Heart right ventricle (tissue), 16 donors: ENCODE data around the gene PELI2. TPM values are rescaled to one million over a fixed set of nuclear protein-coding genes. Genes with fewer than 3 reads are reported as not detected.

Source experiments
- ATAC-seq, 8 donors: fragments of 200-7000 bp; cut with Tn5 transposase; one replicate each; pipeline ENCODE4 v1.9.1; 2020; ENCODE audit warnings: mild to moderate bottlenecking in 8 of 8, moderate library complexity in 8 of 8, moderate number of reproducible peaks in 1 of 8
- DNase-seq, 2 donors: peaks; one replicate each; pipeline ENCODE4 v3.0.0-alpha.2; 2020
- H3K27ac ChIP-seq, 10 donors: fragments of 200-600 bp; sonication (generic) in 2 of 10; one replicate each; pipeline versions ENCODE4 v1.5.0 to v1.8.0; 2020 to 2022; ENCODE audit warnings: mild to moderate bottlenecking in 3 of 10
- H3K27me3 ChIP-seq, 7 donors: fragments of 200-600 bp; one replicate each; pipeline ENCODE4 v1.8.0; 2021 to 2022; ENCODE audit warnings: mild to moderate bottlenecking in 2 of 7
- H3K36me3 ChIP-seq, 9 donors: fragments of 200-600 bp; sonication (generic) in 1 of 9; one replicate each; pipeline versions ENCODE4 v1.5.0 to v1.8.0; 2020 to 2022; ENCODE audit warnings: mild to moderate bottlenecking in 2 of 9
- H3K4me1 ChIP-seq, 9 donors: fragments of 200-600 bp; sonication (generic) in 1 of 9; one replicate each; pipeline versions ENCODE4 v1.5.0 to v1.8.0; 2020 to 2022; ENCODE audit warnings: mild to moderate bottlenecking in 4 of 9
- H3K4me3 ChIP-seq, 10 donors: fragments of 200-600 bp; sonication (generic) in 2 of 10; one replicate each; pipeline versions ENCODE4 v1.5.0 to v1.8.0; 2020 to 2022; ENCODE audit warnings: mild to moderate bottlenecking in 7 of 10, moderate library complexity in 2 of 10
- H3K9me3 ChIP-seq, 11 donors: fragments of 200-600 bp in 10 of 11; sonication (generic) in 2 of 11; one replicate each; pipeline versions ENCODE4 v1.5.0 to v1.8.0; 2013 to 2022; ENCODE audit warnings: mild to moderate bottlenecking in 2 of 11, control low read depth in 1 of 11, moderate library complexity in 1 of 11
- CTCF ChIP-seq, 9 donors: fragments of 200-600 bp; sonication (generic) in 2 of 9; IDR thresholded peaks; one replicate each; pipeline versions ENCODE4 v1.5.0 to v1.8.0; 2021 to 2022; ENCODE audit warnings: antibody characterized with exemption in 9 of 9, mild to moderate bottlenecking in 5 of 9, moderate library complexity in 1 of 9
- WGBS, 2 donors: extraction: QIAGEN DNeasy Blood & Tissue Kit; methylation state at CpG; one replicate each; pipeline ENCODE4 v1.1.7; 2013; ENCODE audit warnings: inconsistent platforms in 1 of 2; 5-methylcytosine and 5-hydroxymethylcytosine counted together
- intact Hi-C, 10 donors: fragments of 100-400 bp; cut with DNase I; formaldehyde crosslinking; loops; one replicate each; pipeline versions ENCODE4 v1.11.1 to v1.14.2; 2022
- polyA plus RNA-seq, 2 donors: library from polyadenylated mRNA; stranded (reverse); fragments of 200-250 nt; gene quantifications; one replicate each; pipeline ENCODE4 v1.2.3, GENCODE V29; 2013
- total RNA-seq, 10 donors: library from RNA; stranded (reverse); fragmentation: NEBNext Ultra II Directional in 3 of 10; extraction: Animal tissue kit (Norgen Biotek cat#: 25700) in 3 of 10; gene quantifications; one replicate each; pipeline versions ENCODE4 v1.2.1 to v1.2.4, GENCODE V29; 2021 to 2023
- donor health status: Arrhythmogenic right ventricular cardiomyopathy.
- donor health status: ischemic (EF 13 %, LVEDD 7.1; RV severe dilation, severe dysfunction).
- donor health status: healthy with polysubstance abuse.
- donor health status: DM: no; HTN: yes; CAD: no.
- donor health status: DM: no; HTN: no; CAD: no.
- donor health status: ischemic (EF 25% LVEDD 6.9; RV normal size, moderate dysfunction).
- donor health status: ischemic (EF 25% LVEDD 5.7; RV mildly dilated, moderate dysfunction).
- donor health status: healthy.
- donor health status: DM: yes; HTN: yes; CAD: no.
- donor health status: Ischemic cardiomyopathy.
- donor health status: ischemic (EF 35%, LVEDD 5.7; RV mildly dilated, moderate dysfunction).
- donor health status: nonischemic (EF 11% LVEDD 7.7; RV severe dilation, severe dysfunction).
- donor health status: DM: yes; HTN: yes; CAD: no.
- donor health status: PGD.
- donor health status: ischemic (EF 29% LVEDD 5.4; RV normal size, mild dysfunction).
- donor health status: nonischemic (EF 23%, LVEDD 6.1; RV moderate dilation, normal function).

PELI2 gene
- total and polyA plus RNA-seq, 12 donors: 0.87 to 4.9 (median 2.0) TPM

GRCh38 chr14:56145965-56146364, 27.8 kb downstream of the PELI2 start:
- Histone ChIP-seq H3K4me3 (no peak overlapping the region), H3K4me1 (peaks cover 0 to 36% (median 9%) of the 10 kb centered on the region in 9 donors), H3K27me3 (no peaks in the 10 kb centered on the region), H3K36me3 (no peaks in the 10 kb centered on the region), H3K27ac (no peak overlapping the region), H3K9me3 (no peaks in the 10 kb centered on the region)
- no peak for ATAC-seq
- TF ChIP-seq CTCF (IDR thresholded peaks at IDR 0.05): no peak
- 89 to 94% methylated on average over 3 of the region's 3 CpGs for WGBS, 2 donors
- DNase-seq: no peak
- intact Hi-C loops: loop anchor here in 1 of 10 donors (10.0 kb wide), 1 partner anchor 69 kb away; no protein-coding TSS in a partner anchor

DNA sequence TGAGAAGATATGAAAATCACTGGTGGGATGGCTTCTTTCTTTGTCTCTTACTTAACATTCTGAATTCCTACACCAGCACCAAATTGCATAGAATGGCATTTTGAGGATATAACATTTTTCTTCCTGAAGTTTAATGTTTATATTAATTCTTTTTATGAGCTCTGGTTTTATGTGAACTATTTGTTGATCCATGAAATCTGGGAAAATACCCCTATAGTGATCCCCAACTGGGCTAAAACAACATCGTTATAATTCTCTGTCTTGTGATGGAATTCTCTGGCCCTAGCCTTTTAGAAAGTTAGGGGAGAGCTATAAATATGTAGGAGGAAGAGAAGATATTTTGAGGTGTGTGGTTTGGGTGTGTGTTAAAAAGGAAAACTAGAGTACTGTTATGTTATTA, 29.2 kb downstream of the PELI2 start:
- WGBS, 2 donors: 74 to 78% methylated on average over 1 of the region's 1 CpG
- Histone ChIP-seq H3K9me3 (no peaks in the 10 kb centered on the region), H3K4me3 (no peak overlapping the region), H3K4me1 (peaks cover 0 to 36% (median 9%) of the 10 kb centered on the region in 9 donors), H3K36me3 (no peaks in the 10 kb centered on the region), H3K27ac (no peak overlapping the region), H3K27me3 (no peaks in the 10 kb centered on the region)
- ATAC-seq: no peak
- intact Hi-C loops: loop anchor here in 1 of 10 donors (10.0 kb wide), 1 partner anchor 67 kb away; no protein-coding TSS in a partner anchor
- DNase-seq: no peak
- no peak for TF ChIP-seq CTCF (IDR thresholded peaks at IDR 0.05)

DNA sequence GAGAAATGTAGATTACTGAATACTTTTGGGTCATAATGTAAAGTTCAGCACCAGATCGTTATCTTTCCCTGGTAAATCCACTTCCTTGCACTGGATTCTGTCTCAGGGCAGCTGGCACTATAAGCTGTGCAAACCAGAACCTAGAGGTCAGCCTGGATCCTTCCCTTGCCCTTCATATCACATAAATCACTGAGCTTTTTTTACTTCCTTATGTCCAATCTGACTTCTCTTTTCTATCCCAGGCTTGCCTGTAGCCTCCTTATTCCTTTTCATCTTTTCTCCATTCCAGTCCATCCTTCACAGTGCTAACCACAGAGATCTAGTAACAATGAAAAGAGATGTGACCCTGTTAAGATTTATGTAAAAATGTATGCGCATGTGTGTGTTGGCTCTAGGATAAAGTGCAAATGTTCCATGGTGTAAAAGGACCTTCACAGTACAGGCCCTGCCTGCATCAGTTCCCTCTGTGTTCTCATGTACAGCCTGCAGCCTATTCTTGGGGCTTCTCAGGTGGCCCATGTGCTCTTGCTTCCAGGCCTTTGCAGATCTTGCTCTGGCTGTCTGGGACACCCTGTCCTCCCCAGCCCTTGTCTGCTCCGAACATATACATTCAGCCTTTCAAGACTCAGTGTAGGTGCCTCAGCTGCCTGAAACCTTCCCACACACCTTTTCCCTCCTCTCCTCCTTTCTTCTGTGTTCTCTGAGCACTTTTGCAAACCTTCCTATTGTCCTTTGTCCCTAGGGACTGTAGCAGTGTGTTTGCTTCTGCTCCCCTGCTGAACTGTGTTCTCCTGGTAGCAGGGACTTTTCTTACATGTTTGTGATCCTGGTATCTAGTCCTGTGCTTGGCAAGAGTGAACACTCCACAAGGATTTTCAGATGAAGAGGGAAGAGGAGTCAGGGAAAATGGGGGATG, 30.0 kb downstream of the PELI2 start:
- no peak overlapping the region for H3K27ac ChIP-seq
- 78 to 79% methylated on average over 3 of the region's 3 CpGs for WGBS, 2 donors
- intact Hi-C loops: loop anchor here in 1 of 10 donors (10.0 kb wide), 1 partner anchor 67 kb away; no protein-coding TSS in a partner anchor
- no peaks in the 10 kb centered on the region for H3K9me3 ChIP-seq
- TF ChIP-seq CTCF (IDR thresholded peaks at IDR 0.05): no peak
- ATAC-seq (no peak), DNase-seq (no peak)
- no peaks in the 10 kb centered on the region for H3K36me3 ChIP-seq
- H3K27me3 ChIP-seq: no peaks in the 10 kb centered on the region
- no peak overlapping the region for H3K4me3 ChIP-seq
- peaks cover 0 to 36% (median 9%) of the 10 kb centered on the region in 9 donors for H3K4me1 ChIP-seq

DNA sequence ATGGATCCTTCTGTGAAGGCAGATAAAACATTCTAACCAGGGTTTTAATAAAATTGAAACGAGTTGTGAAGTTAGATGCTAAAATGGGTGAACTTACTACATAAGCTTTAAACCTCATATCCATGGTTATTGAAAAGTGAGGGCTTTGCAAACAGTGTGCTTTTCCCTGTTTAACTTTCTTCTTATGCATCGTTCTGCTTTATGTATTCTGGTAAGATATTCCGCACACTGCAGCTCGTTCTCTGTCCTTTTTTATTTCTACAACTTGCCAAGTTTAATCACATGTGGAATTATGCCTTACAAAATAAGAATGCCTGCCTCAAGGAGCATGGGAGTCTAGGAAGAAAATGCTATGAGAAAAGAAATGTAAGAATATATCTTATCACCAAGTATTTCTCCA, 30.9 kb downstream of the PELI2 start:
- H3K4me3 ChIP-seq: no peak overlapping the region
- no peaks in the 10 kb centered on the region for H3K27me3 ChIP-seq
- no peak for DNase-seq
- no peak for TF ChIP-seq CTCF (IDR thresholded peaks at IDR 0.05)
- 66 to 70% methylated on average over 4 of the region's 4 CpGs for WGBS, 2 donors
- no peak for ATAC-seq
- H3K9me3 ChIP-seq: no peaks in the 10 kb centered on the region
- intact Hi-C loops: loop anchor here in 1 of 10 donors (10.0 kb wide), 1 partner anchor 66 kb away; no protein-coding TSS in a partner anchor
- peaks cover 0 to 36% (median 9%) of the 10 kb centered on the region in 9 donors for H3K4me1 ChIP-seq
- no peak overlapping the region for H3K27ac ChIP-seq
- no peaks in the 10 kb centered on the region for H3K36me3 ChIP-seq
